Mononuclear cell (primary cell): ENCODE data around the gene PDAP1. TPM values are rescaled to one million over a fixed set of nuclear protein-coding genes. Genes with fewer than 3 reads are reported as not detected.
"Not testable (repeated sequence)": the region's sequence is repeated elsewhere in the genome, so short reads cannot be mapped to it uniquely, and the experiment has no call there.

ENCODE experiments used
- H3K27me3 ChIP-seq: 2 replicates; pipeline ENCODE4 v1.6.0; 2011; ENCODE audit warnings: low read length, control low read depth; ENCODE audit not compliant: insufficient read depth
- H3K4me1 ChIP-seq: 2 replicates; pipeline ENCODE4 v1.5.1; 2011; ENCODE audit warnings: mild to moderate bottlenecking, low read length, control low read depth; ENCODE audit not compliant: insufficient read depth
- H3K4me3 ChIP-seq: 2 replicates; pipeline ENCODE4 v1.5.1; 2011; ENCODE audit warnings: mild to moderate bottlenecking, low read length, moderate library complexity
- H3K9me3 ChIP-seq: 2 replicates; pipeline ENCODE4 v1.5.1; 2011; ENCODE audit warnings: low read depth, mild to moderate bottlenecking, control low read depth, low read length
- total RNA-seq: library from RNA; depleted of rRNA; stranded (reverse); fragments of >200 nt; gene quantifications from one replicate; pipeline ENCODE4 v1.2.3, GENCODE V29; 2012

PDAP1 gene
- total RNA-seq, 1 donor = 29.6 TPM

DNA sequence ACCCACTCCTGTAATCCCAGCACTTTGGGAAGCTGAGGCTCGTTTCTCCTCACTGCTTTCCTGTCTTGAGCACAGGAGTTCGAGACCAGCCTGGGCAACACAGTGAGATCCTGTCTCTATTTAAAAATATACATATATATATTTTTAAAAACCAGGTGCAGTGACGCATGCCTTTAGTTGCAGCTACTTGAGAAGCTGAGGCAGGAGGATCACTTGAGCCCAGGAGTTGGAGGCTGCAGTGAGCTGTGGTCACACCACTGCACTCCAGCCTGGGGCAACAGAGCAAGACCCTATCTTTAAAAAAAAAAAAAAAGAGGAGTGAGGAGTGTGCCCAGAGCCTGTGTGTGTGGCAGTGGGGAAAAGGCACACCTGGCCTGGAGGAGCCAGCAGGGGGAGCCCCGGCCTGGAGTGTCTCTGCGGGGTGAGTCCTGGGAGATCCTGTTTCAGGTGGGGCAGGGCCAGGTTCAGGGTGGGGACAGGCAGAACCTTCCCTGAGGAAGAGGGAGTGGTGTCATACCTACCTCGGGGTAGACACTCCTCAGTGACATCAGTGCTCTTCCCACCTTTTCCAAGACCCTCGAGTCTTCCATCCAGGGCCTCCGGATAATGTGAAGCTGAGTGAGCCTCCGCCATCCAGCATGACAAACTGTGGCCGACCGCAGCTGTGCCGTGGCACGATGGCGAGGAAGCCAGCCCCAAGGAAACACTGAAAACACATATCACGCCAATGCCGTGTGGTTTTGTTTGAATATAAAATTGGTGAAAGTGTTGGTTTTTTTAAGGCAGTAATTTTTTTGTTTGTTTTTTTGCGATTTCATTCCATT lies 42.9 kb downstream of the PDAP1 start:
- no peaks in the 10 kb centered on the region for H3K4me1 ChIP-seq

GRCh38 chr7:99363286-99363685 lies 45.1 kb downstream of the PDAP1 start:
- Histone ChIP-seq H3K9me3 (no peaks in the 10 kb centered on the region), H3K4me1 (no peaks in the 10 kb centered on the region), H3K4me3 (no peak overlapping the region), H3K27me3 (no peaks in the 10 kb centered on the region)

More for the DNA sequence above, 42.9 kb downstream of the PDAP1 start:
- H3K4me3 ChIP-seq = no peak overlapping the region
- no peaks in the 10 kb centered on the region for H3K27me3 ChIP-seq
- no peaks in the 10 kb centered on the region for H3K9me3 ChIP-seq

DNA sequence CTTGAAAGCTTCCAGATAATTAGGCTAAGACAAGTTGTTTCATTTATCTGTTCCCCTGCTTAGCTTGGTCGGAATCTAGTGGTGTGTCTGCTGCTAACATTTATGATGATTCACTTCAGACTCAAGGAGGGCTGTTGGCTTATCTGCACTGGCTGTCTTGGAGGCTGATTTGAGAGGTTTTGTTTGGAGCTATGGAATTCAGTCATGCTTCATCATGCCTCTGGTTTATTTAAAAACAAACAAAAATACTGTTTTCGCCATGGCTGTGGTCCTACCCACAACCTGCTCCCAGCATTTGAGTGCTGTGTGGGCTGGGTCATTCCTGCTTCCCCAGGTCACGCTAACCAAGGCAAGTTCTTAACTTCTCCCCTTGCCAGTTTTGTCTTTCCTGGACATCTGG lies 45.6 kb downstream of the PDAP1 start:
- Histone ChIP-seq H3K9me3 (no peaks in the 10 kb centered on the region), H3K4me1 (no peaks in the 10 kb centered on the region), H3K27me3 (no peaks in the 10 kb centered on the region), H3K4me3 (no peak overlapping the region)

GRCh38 chr7:99359465-99360154 lies 48.8 kb downstream of the PDAP1 start:
- H3K9me3 ChIP-seq = no peaks in the 10 kb centered on the region
- H3K4me3 ChIP-seq = no peak overlapping the region
- H3K27me3 ChIP-seq = no peaks in the 10 kb centered on the region
- H3K4me1 ChIP-seq = no peaks in the 10 kb centered on the region

DNA sequence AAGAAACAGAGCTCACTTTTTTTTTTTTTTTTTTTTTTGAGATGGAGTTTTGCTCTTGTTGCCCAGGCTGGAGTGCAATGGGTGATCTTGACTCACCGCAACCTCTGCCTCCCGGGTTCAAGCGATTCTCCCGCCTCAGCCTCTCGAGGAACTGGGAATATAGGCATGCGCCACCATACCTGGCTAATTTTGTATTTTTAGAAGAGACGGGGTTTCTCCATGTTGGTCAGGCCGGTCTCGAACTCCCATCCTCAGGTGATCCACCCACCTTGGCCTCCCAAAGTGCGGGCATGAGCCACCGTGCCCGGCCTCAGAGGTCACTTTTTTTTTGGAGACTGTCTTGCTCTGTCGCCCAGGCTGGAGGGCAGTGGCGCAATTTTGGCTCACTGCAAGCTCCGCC lies 49.9 kb downstream of the PDAP1 start:
- not testable (repeated sequence) for H3K4me1 ChIP-seq, H3K9me3 ChIP-seq, H3K4me3 ChIP-seq, H3K27me3 ChIP-seq

DNA sequence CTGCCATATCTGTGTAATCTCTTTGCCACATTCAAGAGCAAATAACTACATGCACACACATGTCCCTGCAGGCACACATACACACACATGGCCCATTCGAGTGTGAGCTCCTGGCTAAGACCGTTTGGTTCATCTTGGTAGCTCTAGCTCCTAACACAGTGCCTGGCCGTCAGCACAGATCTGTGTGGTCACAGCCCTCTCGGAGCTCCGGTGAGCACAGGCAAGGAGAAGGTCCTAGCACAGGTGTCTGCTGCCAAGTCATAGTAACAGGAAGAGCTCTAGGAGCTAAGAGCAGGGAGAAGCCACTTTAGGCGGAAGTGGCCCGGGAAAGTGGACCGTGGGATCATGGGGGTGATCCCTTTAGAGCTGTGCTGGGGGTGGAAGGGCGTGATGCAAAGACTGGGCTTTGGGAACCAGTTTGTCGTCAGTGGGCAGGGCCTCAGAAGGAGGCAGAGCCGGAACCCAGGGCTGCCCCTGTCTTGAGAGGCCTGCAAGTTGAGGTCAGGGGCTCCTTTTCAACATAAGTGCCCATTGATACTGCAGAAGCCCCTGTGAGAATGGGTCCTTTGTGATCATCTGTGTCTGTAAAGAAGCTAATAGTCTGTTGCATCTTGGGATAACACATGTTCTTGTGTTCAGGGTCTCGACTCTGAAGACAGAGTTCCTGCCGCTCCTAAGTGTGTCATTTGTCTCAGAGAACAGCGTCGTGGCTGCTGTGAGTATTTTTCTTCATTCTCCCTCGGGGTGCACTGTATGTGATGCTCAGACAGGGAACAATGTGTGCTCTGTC lies 50.5 kb downstream of the PDAP1 start:
- Histone ChIP-seq H3K4me3 (no peak overlapping the region), H3K9me3 (no peaks in the 10 kb centered on the region), H3K4me1 (no peaks in the 10 kb centered on the region), H3K27me3 (no peaks in the 10 kb centered on the region)

- Histone ChIP-seq H3K9me3 (no peaks in the 10 kb centered on the region), H3K27me3 (no peaks in the 10 kb centered on the region), H3K4me1 (no peaks in the 10 kb centered on the region), H3K4me3 (no peak overlapping the region)
Observed at GRCh38 chr7:99355098-99355497, 53.3 kb downstream of the PDAP1 start.

GRCh38 chr7:99352247-99352646 lies 56.1 kb downstream of the PDAP1 start:
- H3K9me3 ChIP-seq = no peaks in the 10 kb centered on the region
- H3K4me3 ChIP-seq = no peak overlapping the region
- H3K27me3 ChIP-seq = no peaks in the 10 kb centered on the region
- H3K4me1 ChIP-seq = no peaks in the 10 kb centered on the region

GRCh38 chr7:99350641-99351040 lies 57.8 kb downstream of the PDAP1 start:
- not testable (repeated sequence) for H3K4me1 ChIP-seq, H3K9me3 ChIP-seq, H3K27me3 ChIP-seq, H3K4me3 ChIP-seq

Other genes with a start within 250 kb of the PDAP1 start
- gene KPNA7, start 200.5 kb downstream of the PDAP1 start, total RNA-seq = not detected
- gene MYH16, start 135.8 kb downstream of the PDAP1 start, total RNA-seq = not detected
- 28.8 TPM for gene ARPC1A, start 82.7 kb downstream of the PDAP1 start, total RNA-seq
- gene ARPC1B, start 33.9 kb downstream of the PDAP1 start, total RNA-seq = 282 TPM
- gene BUD31, start 372 bp upstream of the PDAP1 start, total RNA-seq = 99.0 TPM
- gene PTCD1, start 30.2 kb upstream of the PDAP1 start, total RNA-seq = 3.1 TPM
- gene CPSF4, start 30.3 kb upstream of the PDAP1 start, total RNA-seq = 17.4 TPM
- 130 TPM for gene ATP5MF, start 57.6 kb upstream of the PDAP1 start, total RNA-seq
- 6.1 TPM for gene ZNF789, start 64.3 kb upstream of the PDAP1 start, total RNA-seq
- gene ZNF394, start 91.7 kb upstream of the PDAP1 start, total RNA-seq = 198 TPM
- gene ZKSCAN5, start 96.1 kb upstream of the PDAP1 start, total RNA-seq = 6.3 TPM
- gene FAM200A, start 143.5 kb upstream of the PDAP1 start, total RNA-seq = 1.0 TPM
- gene ZNF655, start 150.0 kb upstream of the PDAP1 start, total RNA-seq = 122 TPM
- gene TMEM225B, start 189.7 kb upstream of the PDAP1 start, total RNA-seq = 1.4 TPM
- gene ZSCAN25, start 208.3 kb upstream of the PDAP1 start, total RNA-seq = 28.8 TPM